NCI-H524 (cell line): ENCODE measurements around the gene VDAC1.

Experiments
- DNase-seq, 2 experiments: peaks; one replicate each; lab custom pipeline; 2025; lab: John Stamatoyannopoulos, UW

VDAC1 gene

GRCh38 chr5:134024811-134025210 is 20.0 kb upstream of the VDAC1 start:
- no peak for DNase-seq

- peak; percentile 95 to 98 for DNase-seq
Observed at GRCh38 chr5:134022333-134022732, 17.6 kb upstream of the VDAC1 start.

- no peak for DNase-seq
Observed at GRCh38 chr5:134020188-134020587, 15.4 kb upstream of the VDAC1 start.

GRCh38 chr5:134019636-134020035 is 14.9 kb upstream of the VDAC1 start:
- no peak for DNase-seq

- DNase-seq = no peak
Observed at GRCh38 chr5:134018986-134019316, 14.2 kb upstream of the VDAC1 start.

GRCh38 chr5:134018154-134018985 is 13.6 kb upstream of the VDAC1 start:
- no peak for DNase-seq

GRCh38 chr5:134008266-134008749 is 3.5 kb upstream of the VDAC1 start:
- no peak for DNase-seq

GRCh38 chr5:134007581-134008265 is 2.9 kb upstream of the VDAC1 start:
- no peak for DNase-seq

GRCh38 chr5:134006115-134006514 is 1.3 kb upstream of the VDAC1 start:
- no peak for DNase-seq

GRCh38 chr5:134005417-134006061 is 764 bp upstream of the VDAC1 start:
- DNase-seq = no peak

GRCh38 chr5:134003817-134004625 is 754 bp downstream of the VDAC1 start:
- DNase-seq = peak; percentile 7 to 42

- no peak for DNase-seq
Observed at GRCh38 chr5:134003064-134003816, 1.5 kb downstream of the VDAC1 start.

- no peak for DNase-seq
Observed at GRCh38 chr5:134001938-134002731, 2.6 kb downstream of the VDAC1 start.

- DNase-seq = no peak
Observed at GRCh38 chr5:134000696-134001453, 3.9 kb downstream of the VDAC1 start.

GRCh38 chr5:134000091-134000511 is 4.7 kb downstream of the VDAC1 start:
- no peak for DNase-seq

GRCh38 chr5:133998807-133999206 is 6.0 kb downstream of the VDAC1 start:
- DNase-seq = no peak

- DNase-seq = no peak
Observed at GRCh38 chr5:133998042-133998441, 6.7 kb downstream of the VDAC1 start.

- DNase-seq = peak in 1 of 2 experiments; percentile 42
Observed at GRCh38 chr5:133996683-133997252, 8.0 kb downstream of the VDAC1 start.

GRCh38 chr5:133995883-133996563 is 8.8 kb downstream of the VDAC1 start:
- DNase-seq = peak in 1 of 2 experiments; percentile 17
